Thyroid gland (tissue), 4 donors: ENCODE measurements around the gene SNAPC5.

Experiments used
- CTCF ChIP-seq, 6 experiments: fragments of 200-600 bp in 3 of 6; fragments of 450-650 bp in 3 of 6; sonication (generic) in 3 of 6; IDR thresholded peaks; one replicate each; pipeline ENCODE4 v1.5.1; 2016 to 2019; ENCODE audit warnings: antibody characterized with exemption in 6 of 6, mild to moderate bottlenecking in 2 of 6, inconsistent platforms in 1 of 6, moderate library complexity in 1 of 6
- POLR2A ChIP-seq, 2 donors: fragments of 450-650 bp; IDR thresholded peaks; one replicate each; pipeline ENCODE4 v1.6.1; 2017; ENCODE audit warnings: antibody characterized with exemption in 2 of 2, mild to moderate bottlenecking in 2 of 2, moderate library complexity in 1 of 2

DNA sequence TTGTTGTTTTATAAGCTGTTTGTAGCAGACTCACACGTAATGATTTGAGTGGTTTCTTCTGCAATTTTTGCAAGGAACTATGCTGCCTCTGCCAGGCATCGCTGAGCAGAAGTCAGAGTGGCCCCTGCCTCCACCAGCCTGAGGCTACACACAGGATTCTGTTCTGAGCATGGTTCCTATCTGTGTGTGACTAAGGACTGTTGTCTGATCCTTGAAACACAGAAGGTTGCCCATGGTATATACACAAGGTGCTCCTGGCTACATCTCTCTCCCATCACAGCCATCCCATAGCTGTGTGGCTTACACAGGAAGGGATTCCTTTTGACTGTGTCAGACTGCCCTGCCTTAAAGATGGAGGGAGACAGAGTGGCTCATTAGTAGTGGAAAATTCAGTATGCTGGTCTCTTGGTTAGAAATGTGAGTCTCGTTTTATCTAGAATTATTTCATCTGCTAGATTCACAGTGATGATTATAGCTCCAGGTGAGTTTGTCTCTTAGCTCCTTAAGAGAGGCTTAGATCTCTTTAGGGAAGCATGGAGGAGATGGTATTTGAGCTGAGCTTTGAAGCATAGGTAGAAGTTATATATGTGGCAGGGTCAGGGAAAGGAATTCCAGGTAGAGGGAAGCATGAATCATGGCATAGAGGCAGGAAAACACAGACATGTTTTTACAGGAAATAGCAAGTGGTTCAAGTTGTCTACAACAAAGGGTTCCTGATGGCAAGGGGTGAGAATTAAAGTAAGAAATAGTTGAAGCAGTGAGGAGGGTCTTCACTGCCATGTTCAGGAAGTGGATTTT, 37.5 kb downstream of the SNAPC5 start:
- TF ChIP-seq CTCF (IDR thresholded peaks at IDR 0.05) (no peak), POLR2A (IDR thresholded peaks at IDR 0.05) (no peak)
